GM12873 (cell line): ENCODE measurements around the gene ZNF718.

Source experiments
- TF ChIP-seq, protein P1 (sequence below): IDR thresholded peaks from 2 replicates; pipeline ENCODE4 v1.5.1; 2012; ENCODE audit warnings: low read depth, mild to moderate bottlenecking, moderate library complexity, low read length, control low read depth; ENCODE audit not compliant: insufficient read depth; ENCODE audit errors: missing control alignments

ZNF718 gene

DNA sequence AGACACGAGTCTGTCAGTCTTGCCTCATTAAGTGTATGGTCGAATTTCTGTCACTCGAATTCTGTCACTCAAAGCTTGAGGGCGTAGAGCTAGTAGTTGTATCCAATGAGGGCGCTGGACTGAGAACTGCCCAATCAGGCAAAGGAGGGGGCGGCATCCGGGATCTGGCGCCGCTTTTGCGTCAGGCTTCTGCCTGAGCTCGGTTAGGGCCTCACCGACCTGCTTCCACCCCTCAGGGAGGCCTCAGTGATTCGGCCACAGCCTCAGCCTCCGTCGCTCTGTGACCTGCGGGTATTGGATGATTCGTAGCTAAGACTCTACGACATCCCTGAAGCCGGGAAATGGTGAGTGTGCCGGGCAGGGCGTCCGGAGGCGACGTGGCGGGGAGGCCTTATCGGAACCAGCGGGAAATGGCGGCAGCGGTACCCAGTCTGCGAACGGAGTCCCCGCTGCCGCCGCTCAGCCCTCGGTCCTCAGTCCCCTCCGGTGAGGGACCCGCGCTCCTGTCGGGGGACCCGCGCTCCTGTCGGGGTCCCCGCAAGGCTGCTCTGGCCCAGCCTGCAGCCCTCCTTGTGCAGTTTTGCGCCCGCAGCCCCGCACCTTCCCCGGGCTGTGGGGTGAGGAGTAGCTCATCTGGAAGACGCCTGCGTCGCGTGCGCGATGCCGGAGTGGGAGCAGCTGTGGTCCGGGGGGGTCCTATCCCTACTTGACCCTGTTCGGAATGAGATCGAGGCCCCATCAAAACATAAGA lies 88.3 kb downstream of the ZNF718 start:
- TF ChIP-seq, protein P1, sequence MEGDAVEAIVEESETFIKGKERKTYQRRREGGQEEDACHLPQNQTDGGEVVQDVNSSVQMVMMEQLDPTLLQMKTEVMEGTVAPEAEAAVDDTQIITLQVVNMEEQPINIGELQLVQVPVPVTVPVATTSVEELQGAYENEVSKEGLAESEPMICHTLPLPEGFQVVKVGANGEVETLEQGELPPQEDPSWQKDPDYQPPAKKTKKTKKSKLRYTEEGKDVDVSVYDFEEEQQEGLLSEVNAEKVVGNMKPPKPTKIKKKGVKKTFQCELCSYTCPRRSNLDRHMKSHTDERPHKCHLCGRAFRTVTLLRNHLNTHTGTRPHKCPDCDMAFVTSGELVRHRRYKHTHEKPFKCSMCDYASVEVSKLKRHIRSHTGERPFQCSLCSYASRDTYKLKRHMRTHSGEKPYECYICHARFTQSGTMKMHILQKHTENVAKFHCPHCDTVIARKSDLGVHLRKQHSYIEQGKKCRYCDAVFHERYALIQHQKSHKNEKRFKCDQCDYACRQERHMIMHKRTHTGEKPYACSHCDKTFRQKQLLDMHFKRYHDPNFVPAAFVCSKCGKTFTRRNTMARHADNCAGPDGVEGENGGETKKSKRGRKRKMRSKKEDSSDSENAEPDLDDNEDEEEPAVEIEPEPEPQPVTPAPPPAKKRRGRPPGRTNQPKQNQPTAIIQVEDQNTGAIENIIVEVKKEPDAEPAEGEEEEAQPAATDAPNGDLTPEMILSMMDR: no peak
